LNCaP clone FGC (cell line): ENCODE results near the gene PHLDA2.

Experiments
- DNase-seq: peaks from one replicate; pipeline ENCODE4 v3.0.0-alpha.2; 2011; ENCODE audit warnings: low read depth
- H3K4me3 ChIP-seq: 2 replicates; pipeline ENCODE4 v1.5.1; 2011; ENCODE audit warnings: mild to moderate bottlenecking, low read depth, low read length, control low read depth
- TF ChIP-seq, protein P1 (sequence below): IDR thresholded peaks from 2 replicates; pipeline ENCODE4 v1.5.1; 2012; ENCODE audit warnings: mild to moderate bottlenecking; ENCODE audit not compliant: control insufficient read depth, insufficient read depth; ENCODE audit errors: extremely low read depth

The PHLDA2 gene

DNA sequence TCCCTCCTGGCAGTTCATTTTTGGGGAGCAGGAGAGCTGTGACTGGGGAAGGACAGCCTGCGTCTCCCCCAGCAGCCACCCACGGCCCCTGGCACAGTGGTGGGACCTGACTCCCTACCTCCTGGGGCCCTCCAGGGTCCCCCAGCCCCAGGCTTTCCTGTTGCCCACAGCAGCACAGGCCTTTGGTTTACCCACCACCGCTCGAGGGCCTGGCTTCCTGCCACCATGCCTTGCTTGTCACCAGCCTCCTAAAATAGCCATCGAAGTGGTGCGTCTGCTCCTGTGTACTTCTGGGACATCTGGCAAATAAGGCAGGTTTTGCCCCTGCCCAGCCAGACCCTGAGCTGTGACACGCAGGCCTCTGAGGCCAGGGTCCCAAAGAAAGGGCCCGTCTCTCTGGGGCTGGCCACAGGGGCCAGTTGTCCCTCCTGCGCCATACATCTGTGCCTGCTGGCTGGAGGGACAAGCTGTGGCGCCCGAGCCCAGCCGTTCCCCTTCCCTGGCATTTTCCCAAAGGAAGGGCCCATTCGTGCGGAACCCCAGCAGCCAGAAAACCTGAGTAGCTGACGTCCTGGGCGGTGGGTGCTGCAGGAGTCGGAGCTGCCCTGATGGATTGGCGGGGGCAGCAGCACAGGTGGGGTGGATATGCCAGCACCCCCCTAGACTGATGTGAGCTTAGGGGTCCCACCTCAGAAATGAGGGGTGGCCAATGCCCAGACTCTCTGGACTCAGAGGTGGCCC lies 14.6 kb downstream of the PHLDA2 start:
- no peak for DNase-seq

DNA sequence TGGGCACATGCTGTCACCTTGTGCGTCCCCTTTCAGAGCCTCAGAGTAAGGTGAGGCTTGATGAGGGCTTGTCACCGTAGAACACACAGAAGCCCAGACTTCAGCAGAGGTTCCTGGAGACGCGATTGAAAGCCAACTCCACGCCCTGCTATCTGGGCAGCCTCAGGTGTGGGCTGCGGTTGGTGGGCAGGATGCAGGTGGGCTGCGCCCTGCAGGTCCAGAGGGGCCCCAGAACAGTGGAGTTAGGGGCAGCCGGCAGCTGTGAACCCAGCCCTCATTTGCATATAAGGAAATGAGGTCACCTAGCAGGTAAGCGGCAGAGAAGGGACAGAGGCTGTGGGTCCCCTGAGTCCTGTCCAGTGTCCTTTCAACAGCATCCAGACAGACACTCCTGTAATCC lies 15.4 kb downstream of the PHLDA2 start:
- TF ChIP-seq, protein P1, sequence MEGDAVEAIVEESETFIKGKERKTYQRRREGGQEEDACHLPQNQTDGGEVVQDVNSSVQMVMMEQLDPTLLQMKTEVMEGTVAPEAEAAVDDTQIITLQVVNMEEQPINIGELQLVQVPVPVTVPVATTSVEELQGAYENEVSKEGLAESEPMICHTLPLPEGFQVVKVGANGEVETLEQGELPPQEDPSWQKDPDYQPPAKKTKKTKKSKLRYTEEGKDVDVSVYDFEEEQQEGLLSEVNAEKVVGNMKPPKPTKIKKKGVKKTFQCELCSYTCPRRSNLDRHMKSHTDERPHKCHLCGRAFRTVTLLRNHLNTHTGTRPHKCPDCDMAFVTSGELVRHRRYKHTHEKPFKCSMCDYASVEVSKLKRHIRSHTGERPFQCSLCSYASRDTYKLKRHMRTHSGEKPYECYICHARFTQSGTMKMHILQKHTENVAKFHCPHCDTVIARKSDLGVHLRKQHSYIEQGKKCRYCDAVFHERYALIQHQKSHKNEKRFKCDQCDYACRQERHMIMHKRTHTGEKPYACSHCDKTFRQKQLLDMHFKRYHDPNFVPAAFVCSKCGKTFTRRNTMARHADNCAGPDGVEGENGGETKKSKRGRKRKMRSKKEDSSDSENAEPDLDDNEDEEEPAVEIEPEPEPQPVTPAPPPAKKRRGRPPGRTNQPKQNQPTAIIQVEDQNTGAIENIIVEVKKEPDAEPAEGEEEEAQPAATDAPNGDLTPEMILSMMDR: no peak
- DNase-seq: no peak
- H3K4me3 ChIP-seq: no peak overlapping the region

More for the DNA sequence above, 14.6 kb downstream of the PHLDA2 start:
- H3K4me3 ChIP-seq: no peak overlapping the region
- TF ChIP-seq, protein P1: no peak

DNA sequence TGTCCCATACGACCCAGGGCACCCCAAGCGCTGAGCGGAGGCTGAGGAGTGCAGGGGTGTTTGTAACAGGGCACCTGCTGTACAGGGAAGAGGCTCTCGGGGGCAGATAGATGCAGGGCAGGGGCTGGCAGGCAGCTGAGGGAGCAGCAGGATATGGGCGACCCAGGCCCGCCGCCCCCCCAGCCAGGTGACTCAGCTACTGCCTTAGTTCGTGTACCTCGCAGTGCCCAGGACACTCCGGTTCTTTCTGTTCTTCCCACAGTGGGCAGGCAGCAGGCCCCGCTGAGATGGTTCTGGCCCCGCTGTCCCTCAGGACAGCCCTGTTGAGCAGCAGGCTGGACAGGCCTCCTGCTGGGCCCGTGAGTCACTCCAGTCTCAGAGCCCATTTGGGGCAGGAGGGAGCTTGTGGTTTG lies 16.2 kb downstream of the PHLDA2 start:
- DNase-seq: no peak

DNA sequence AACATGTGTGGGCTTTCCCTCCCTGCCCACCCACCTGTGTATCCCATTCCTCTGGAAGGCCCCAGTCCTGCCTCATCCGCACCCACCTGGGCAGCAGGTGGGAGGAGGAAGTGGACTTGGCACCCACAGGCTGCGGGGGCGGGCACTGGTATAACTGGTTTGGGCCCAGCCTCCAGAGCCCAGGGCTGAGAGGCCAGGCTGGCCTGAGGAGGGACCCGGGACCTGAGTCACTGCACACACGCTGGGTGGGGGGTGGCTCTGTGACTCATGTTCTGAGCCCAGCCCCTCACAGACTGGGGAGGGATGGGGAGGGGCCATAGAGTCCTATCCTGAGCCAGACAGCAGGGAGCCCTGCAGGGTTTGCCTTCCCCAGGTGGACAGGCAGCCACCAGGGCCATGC lies 16.7 kb downstream of the PHLDA2 start:
- TF ChIP-seq, protein P1: no peak
- peak overlapping the region; percentile 22; the same call in 1 of the 2 replicates for H3K4me3 ChIP-seq
- peak; percentile 88 for DNase-seq

More for the DNA sequence above, 16.2 kb downstream of the PHLDA2 start:
- peak overlapping the region; percentile 22; the same call in 1 of the 2 replicates for H3K4me3 ChIP-seq
- TF ChIP-seq, protein P1: no peak

DNA sequence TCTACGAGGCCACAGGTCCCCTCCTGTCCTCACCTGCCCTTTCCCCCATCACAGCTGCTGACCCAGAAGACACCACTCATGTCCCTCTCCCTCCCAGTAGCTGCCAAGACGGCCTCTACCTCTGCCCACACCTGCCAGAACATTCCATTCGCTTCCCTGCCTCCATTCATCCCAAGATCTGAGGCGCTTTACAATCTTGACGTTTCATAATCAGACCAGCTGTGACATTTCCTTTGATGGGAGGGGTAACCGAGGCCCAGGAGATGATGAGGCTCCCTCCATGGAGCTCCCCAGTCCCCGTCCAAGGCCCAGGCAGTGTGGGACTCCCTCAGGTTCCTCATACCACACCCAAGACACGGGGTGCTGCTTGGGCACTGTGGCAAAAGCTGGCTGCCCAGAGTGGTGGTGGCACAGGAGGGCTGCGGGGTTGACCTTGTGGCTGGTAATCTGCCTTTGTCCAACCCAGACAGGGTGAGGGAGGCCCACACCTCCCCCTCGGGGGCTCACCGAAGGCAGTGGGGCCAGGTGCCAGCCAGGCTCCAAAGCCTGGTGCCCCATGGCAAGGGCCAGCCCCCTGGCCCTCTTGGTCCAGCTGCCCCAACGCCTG lies 17.3 kb downstream of the PHLDA2 start:
- no peak overlapping the region for H3K4me3 ChIP-seq
- TF ChIP-seq, protein P1: no peak
- DNase-seq: no peak

DNA sequence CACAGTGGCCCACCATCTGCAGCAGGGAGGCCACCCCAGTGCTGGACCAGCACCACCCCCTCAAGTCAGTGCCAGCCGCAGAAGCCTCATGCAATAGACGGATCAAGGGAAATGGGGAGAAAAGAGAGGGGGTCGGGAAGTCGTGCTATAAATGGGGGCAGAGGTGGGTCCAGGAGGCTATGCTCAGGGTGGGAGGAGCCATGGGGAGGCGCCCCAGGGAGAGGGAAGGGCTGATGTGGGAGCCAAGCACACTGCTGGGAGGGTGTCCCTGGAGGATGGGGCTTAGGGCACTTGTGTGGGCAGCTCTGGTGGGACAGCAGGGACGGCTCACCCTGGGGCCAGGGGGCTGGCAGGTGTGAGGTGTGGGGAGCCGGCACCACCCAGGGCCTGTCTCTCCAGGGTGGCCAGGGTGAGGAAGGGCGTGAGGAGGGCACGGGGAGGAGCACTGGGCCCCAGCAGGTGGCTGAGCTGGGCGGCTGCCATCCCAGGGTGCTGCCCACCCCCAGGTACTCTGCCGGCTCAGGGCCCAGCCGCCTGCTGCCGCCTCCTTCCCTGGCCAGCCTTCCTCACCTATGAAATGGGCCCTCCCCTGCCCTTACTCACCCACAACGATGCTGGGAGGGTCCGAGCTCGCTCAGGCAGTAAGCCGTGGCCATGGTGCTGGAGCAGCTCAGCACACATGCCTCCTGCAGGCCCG lies 18.0 kb downstream of the PHLDA2 start:
- no peak for DNase-seq
- TF ChIP-seq, protein P1: no peak
- H3K4me3 ChIP-seq: no peak overlapping the region
